ENCODE measurements around the gene LGALS14.
A peak's percentile ranks its signal among the peaks of the same experiment; 100 is the strongest.
"Not testable (repeated sequence)": the region's sequence is repeated elsewhere in the genome, so short reads cannot be mapped to it uniquely, and the experiment has no call there.

The LGALS14 gene

GRCh38 chr19:39679791-39680168 is 24.5 kb upstream of the LGALS14 start:
- peak overlapping the region; percentile 51 for H3K4me3 ChIP-seq (ENCODE audit: low read depth, low read length)
- TF ChIP-seq CTCF (IDR thresholded peaks at IDR 0.05; ENCODE audit: insufficient read depth, low read depth, low read length, missing control alignments): no peak
- DNase-seq (ENCODE audit: low read depth): peak; percentile 77

- peak; percentile 46 for DNase-seq (ENCODE audit: low read depth)
- H3K4me3 ChIP-seq (ENCODE audit: low read depth, low read length): peak overlapping the region; percentile 51
- no peak for TF ChIP-seq CTCF (IDR thresholded peaks at IDR 0.05; ENCODE audit: insufficient read depth, low read depth, low read length, missing control alignments)
Observed at GRCh38 chr19:39680593-39680992, 23.7 kb upstream of the LGALS14 start.

- H3K4me3 ChIP-seq (ENCODE audit: low read depth, low read length): no peak overlapping the region
- no peak for TF ChIP-seq CTCF (IDR thresholded peaks at IDR 0.05; ENCODE audit: insufficient read depth, low read depth, low read length, missing control alignments)
- DNase-seq (ENCODE audit: low read depth): no peak
Observed at GRCh38 chr19:39681416-39681815, 22.9 kb upstream of the LGALS14 start.

- no peak for DNase-seq (ENCODE audit: low read depth)
- H3K4me3 ChIP-seq (ENCODE audit: low read depth, low read length): no peak overlapping the region
Observed at GRCh38 chr19:39684267-39684666, 20.0 kb upstream of the LGALS14 start.

GRCh38 chr19:39686739-39687138 is 17.5 kb upstream of the LGALS14 start:
- TF ChIP-seq CTCF (IDR thresholded peaks at IDR 0.05; ENCODE audit: insufficient read depth, low read depth, low read length, missing control alignments): no peak
- H3K4me3 ChIP-seq (ENCODE audit: low read depth, low read length): no peak overlapping the region
- no peak for DNase-seq (ENCODE audit: low read depth)

More at GRCh38 chr19:39684267-39684666, 20.0 kb upstream of the LGALS14 start:
- no peak for TF ChIP-seq CTCF (IDR thresholded peaks at IDR 0.05; ENCODE audit: insufficient read depth, low read depth, low read length, missing control alignments)

GRCh38 chr19:39688637-39689036 is 15.6 kb upstream of the LGALS14 start:
- not testable (repeated sequence) for H3K4me3 ChIP-seq (ENCODE audit: low read depth, low read length)

GRCh38 chr19:39692166-39692565 is 12.1 kb upstream of the LGALS14 start:
- DNase-seq (ENCODE audit: low read depth): peak; percentile 58
- no peak for TF ChIP-seq CTCF (IDR thresholded peaks at IDR 0.05; ENCODE audit: insufficient read depth, low read depth, low read length, missing control alignments)
- H3K4me3 ChIP-seq (ENCODE audit: low read depth, low read length): no peak overlapping the region

More at GRCh38 chr19:39688637-39689036, 15.6 kb upstream of the LGALS14 start:
- DNase-seq (ENCODE audit: low read depth): not testable (repeated sequence)

Measured in GM12865 (cell line).